Activated naive CD4-positive, alpha-beta T cell treated with anti-CD3 and anti-CD28 coated beads, Interleukin-2, amount 10 ng/mL, durations not matched to agents 7 days and 5 days (primary cell): ENCODE results near the gene ARRDC4.
A peak's percentile ranks its signal among the peaks of the same experiment; 100 is the strongest.

ENCODE experiments used
- CTCF ChIA-PET: fragments of 350-600 bp; sonication (Branson Sonifier 250); formaldehyde crosslinking; loops from one replicate; lab custom pipeline; 2021; ENCODE audit warnings: antibody characterized with exemption; lab: Charles Lee
- DNase-seq: peaks from one replicate; pipeline ENCODE4 v3.0.0-alpha.2; 2020
- H3K27ac Mint-ChIP-seq: one replicate; pipeline ENCODE4 v1.8.0; 2021; ENCODE audit warnings: mild to moderate bottlenecking, moderate library complexity, mixed read lengths
- H3K27me3 Mint-ChIP-seq: one replicate; pipeline ENCODE4 v1.8.0; 2021; ENCODE audit warnings: mild to moderate bottlenecking, mixed read lengths
- H3K36me3 Mint-ChIP-seq: one replicate; pipeline ENCODE4 v1.8.0; 2021; ENCODE audit warnings: mixed read lengths
- H3K4me1 Mint-ChIP-seq: one replicate; pipeline ENCODE4 v1.8.0; 2021; ENCODE audit warnings: mixed read lengths
- H3K4me3 Mint-ChIP-seq: one replicate; pipeline ENCODE4 v1.8.0; 2021; ENCODE audit warnings: mild to moderate bottlenecking, moderate library complexity, mixed read lengths
- H3K9me3 Mint-ChIP-seq: one replicate; pipeline ENCODE4 v1.8.0; 2021; ENCODE audit warnings: mixed read lengths

Gene ARRDC4

DNA sequence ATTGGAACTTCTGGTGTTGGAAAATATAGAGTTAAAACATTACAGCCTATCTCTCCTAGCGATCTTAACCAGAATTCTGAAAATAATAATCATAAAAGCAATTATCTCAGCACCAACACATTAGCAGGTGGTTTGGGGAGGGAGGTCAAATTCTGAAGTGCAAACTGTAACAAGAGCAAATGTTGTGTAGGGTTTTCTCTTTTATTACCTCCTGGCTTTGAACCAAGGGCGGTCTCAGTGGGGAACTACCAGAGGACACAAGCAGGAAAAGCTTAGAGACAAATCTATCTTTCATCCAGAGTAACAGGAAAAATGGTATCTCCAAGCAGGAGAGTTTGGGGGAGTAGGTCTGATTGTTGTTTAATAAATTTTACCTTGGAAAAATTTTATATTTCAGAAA lies 5.5 kb upstream of the ARRDC4 start:
- Mint-ChIP-seq H3K4me3 (no peak overlapping the region), H3K36me3 (no peaks in the 10 kb centered on the region), H3K9me3 (no peaks in the 10 kb centered on the region), H3K27ac (no peak overlapping the region), H3K27me3 (peaks cover 12% of the 10 kb centered on the region), H3K4me1 (peaks cover 10% of the 10 kb centered on the region)
- DNase-seq, result no peak
- CTCF ChIA-PET, result no interaction called here

DNA sequence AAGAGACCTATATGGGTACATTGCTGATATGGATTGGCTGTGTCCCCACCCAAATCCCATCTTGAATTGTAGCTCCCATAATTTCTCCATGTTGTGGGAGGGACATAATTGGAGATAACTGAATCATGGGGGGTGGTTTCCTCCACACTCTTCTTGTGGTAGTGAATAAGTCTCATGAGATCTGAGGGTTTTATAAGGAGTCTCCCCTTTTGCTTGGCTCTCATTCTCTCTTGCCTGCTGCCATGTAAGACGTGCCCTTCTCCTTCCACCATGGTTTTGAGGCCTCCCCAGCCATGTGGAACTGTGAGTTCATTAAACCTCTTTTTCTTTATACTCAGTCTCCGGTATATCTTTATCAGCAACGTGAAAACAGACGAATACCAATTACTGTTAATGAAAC lies 5.0 kb upstream of the ARRDC4 start:
- Mint-ChIP-seq H3K27ac (no peak overlapping the region), H3K27me3 (peaks cover 17% of the 10 kb centered on the region), H3K9me3 (no peaks in the 10 kb centered on the region), H3K4me1 (peaks cover 15% of the 10 kb centered on the region), H3K4me3 (no peak overlapping the region), H3K36me3 (no peaks in the 10 kb centered on the region)
- CTCF ChIA-PET, result no interaction called here
- DNase-seq, result no peak

DNA sequence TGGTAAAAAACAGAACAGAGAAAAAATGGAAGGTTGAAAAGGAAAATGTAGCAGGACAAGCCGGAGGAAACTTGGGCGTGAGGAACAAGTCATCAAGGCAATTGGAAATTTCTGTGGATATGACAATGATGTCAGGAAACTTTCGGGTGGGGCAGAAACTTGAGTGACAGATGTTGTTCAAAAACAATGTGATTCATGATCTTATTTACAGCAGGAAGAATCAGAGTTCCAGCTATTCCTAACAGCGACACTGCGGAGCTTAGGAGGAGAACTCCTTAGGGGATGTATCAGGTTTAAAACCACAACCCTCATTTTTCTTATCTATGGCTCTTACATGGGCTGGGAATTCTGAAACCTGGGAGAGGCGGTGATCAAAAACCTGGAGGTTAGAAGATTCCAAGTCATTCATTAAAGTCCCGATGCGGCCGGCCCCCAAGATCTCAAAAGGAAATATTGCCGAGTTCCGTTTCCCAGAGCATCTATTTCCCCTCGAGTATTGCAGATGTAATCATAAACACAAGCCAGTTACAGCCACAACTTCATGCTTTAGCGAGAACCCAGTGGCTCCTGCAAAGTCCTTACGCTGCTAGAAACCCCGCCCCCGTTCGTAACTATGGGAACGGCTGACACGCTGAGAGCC lies 659 bp upstream of the ARRDC4 start:
- H3K36me3 Mint-ChIP-seq, result no peaks in the 10 kb centered on the region

GRCh38 chr15:97961067-97961954 lies 808 bp downstream of the ARRDC4 start:
- CTCF ChIA-PET, result no interaction called here
- Mint-ChIP-seq H3K27ac (no peak overlapping the region), H3K36me3 (no peaks in the 10 kb centered on the region)

More for the DNA sequence above, 659 bp upstream of the ARRDC4 start:
- Mint-ChIP-seq H3K4me3 (peak overlapping the region; percentile 67), H3K27me3 (peaks cover 30% of the 10 kb centered on the region), H3K27ac (no peak overlapping the region), H3K4me1 (peaks cover 21% of the 10 kb centered on the region), H3K9me3 (no peaks in the 10 kb centered on the region)
- CTCF ChIA-PET, result interaction anchor here (1.0 kb wide), 1 partner anchor 218 kb away, joined by 3 read pairs; no protein-coding TSS in a partner anchor
- no peak for DNase-seq

GRCh38 chr15:97962263-97962662 lies 1.8 kb downstream of the ARRDC4 start:
- no peak for DNase-seq
- H3K36me3 Mint-ChIP-seq, result no peaks in the 10 kb centered on the region
- H3K4me1 Mint-ChIP-seq, result peaks cover 21% of the 10 kb centered on the region
- CTCF ChIA-PET, result no interaction called here
- H3K27ac Mint-ChIP-seq, result no peak overlapping the region
- H3K9me3 Mint-ChIP-seq, result no peaks in the 10 kb centered on the region
- no peak overlapping the region for H3K4me3 Mint-ChIP-seq
- peaks cover 30% of the 10 kb centered on the region for H3K27me3 Mint-ChIP-seq

More at GRCh38 chr15:97961067-97961954, 808 bp downstream of the ARRDC4 start:
- Mint-ChIP-seq H3K27me3 (peaks cover 30% of the 10 kb centered on the region), H3K4me3 (peak overlapping the region; percentile 58), H3K4me1 (peaks cover 21% of the 10 kb centered on the region), H3K9me3 (no peaks in the 10 kb centered on the region)
- peak; percentile 50 for DNase-seq

- CTCF ChIA-PET, result no interaction called here
- no peak for DNase-seq
- H3K36me3 Mint-ChIP-seq, result no peaks in the 10 kb centered on the region
- H3K27ac Mint-ChIP-seq, result no peak overlapping the region
- no peak overlapping the region for H3K4me3 Mint-ChIP-seq
- H3K27me3 Mint-ChIP-seq, result peaks cover 25% of the 10 kb centered on the region
- H3K9me3 Mint-ChIP-seq, result no peaks in the 10 kb centered on the region
- H3K4me1 Mint-ChIP-seq, result peaks cover 21% of the 10 kb centered on the region
These were observed 3.3 kb downstream of the ARRDC4 start for GRCh38 chr15:97963779-97964178.

DNA sequence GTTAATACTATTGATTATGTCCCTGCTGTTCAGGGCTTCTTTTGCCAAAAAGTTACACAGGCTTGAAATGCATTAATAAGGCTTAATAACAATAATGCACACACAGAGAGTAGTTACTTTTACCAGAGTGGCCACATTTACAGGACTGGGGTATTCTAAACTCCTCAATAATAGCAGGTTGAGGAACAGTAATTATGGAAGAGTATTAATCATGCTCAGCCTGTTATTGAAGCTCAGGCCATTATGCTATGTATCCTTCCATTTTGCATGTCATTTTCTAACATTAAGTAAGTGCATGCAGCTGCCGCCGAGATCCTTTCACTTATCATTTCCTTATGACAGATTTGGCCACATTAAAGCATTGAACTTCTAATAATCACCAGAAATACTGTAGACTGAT lies 5.7 kb downstream of the ARRDC4 start:
- H3K9me3 Mint-ChIP-seq, result no peaks in the 10 kb centered on the region
- H3K4me3 Mint-ChIP-seq, result no peak overlapping the region
- peaks cover 6% of the 10 kb centered on the region for H3K4me1 Mint-ChIP-seq
- H3K27me3 Mint-ChIP-seq, result peaks cover 10% of the 10 kb centered on the region
- no peak for DNase-seq
- no peak overlapping the region for H3K27ac Mint-ChIP-seq
- CTCF ChIA-PET, result interaction anchor here (1.5 kb wide), 1 partner anchor 9 kb away, joined by 4 read pairs; no protein-coding TSS in a partner anchor
- H3K36me3 Mint-ChIP-seq, result no peaks in the 10 kb centered on the region

- CTCF ChIA-PET, result interaction anchor here (0.5 to 1.5 kb wide), 2 partner anchors 8 to 255 kb away, joined by 3 to 4 read pairs; no protein-coding TSS in a partner anchor
- Mint-ChIP-seq H3K4me3 (no peak overlapping the region), H3K27me3 (peaks cover 3% of the 10 kb centered on the region), H3K4me1 (no peaks in the 10 kb centered on the region), H3K36me3 (no peaks in the 10 kb centered on the region), H3K27ac (no peak overlapping the region), H3K9me3 (no peaks in the 10 kb centered on the region)
- DNase-seq, result no peak
These were observed 6.6 kb downstream of the ARRDC4 start for GRCh38 chr15:97966924-97967620.

DNA sequence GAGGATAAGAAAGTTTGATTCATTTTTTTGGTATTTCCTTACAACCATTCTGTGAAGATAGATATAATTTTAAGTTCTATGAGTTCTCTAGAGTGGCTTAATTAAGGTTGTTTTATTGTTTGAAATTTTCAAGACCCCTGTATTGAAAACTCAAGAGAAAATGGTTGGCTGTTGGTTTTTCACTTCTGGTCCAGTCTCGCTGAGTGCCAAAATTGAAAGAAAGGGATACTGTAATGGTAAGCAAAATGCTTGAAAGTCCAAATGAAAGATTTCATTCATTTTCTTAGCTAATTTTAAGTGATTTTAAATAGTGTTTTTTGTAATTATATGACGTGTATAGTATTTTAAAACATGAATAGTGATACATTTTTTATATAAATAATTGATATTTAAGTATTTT lies 7.4 kb downstream of the ARRDC4 start:
- CTCF ChIA-PET, result no interaction called here
- Mint-ChIP-seq H3K4me3 (no peak overlapping the region), H3K36me3 (no peaks in the 10 kb centered on the region)

DNA sequence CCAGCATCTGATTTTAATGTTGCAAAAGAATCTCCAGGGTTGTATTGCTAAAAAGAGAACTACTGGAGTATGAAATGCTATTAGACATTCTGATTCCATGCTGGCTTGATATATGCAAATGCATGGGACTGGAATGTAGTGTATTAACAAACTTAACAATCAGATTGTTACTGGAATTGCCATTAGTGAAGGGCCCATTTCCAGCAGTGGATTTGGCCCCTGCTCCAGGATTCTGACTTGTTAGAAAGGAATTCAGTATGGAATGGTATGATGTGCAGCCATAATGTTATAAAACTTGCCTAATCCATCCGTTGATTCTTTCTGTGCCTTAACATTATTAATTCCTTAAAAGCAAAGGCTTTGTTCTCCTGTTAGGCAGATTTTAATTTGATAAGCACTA lies 7.9 kb downstream of the ARRDC4 start:
- Mint-ChIP-seq H3K9me3 (no peaks in the 10 kb centered on the region), H3K4me1 (no peaks in the 10 kb centered on the region), H3K27ac (no peak overlapping the region), H3K4me3 (no peak overlapping the region), H3K36me3 (no peaks in the 10 kb centered on the region), H3K27me3 (peaks cover 3% of the 10 kb centered on the region)
- no peak for DNase-seq
- CTCF ChIA-PET, result no interaction called here

More for the DNA sequence above, 7.4 kb downstream of the ARRDC4 start:
- H3K4me1 Mint-ChIP-seq, result no peaks in the 10 kb centered on the region
- no peak for DNase-seq
- H3K27me3 Mint-ChIP-seq, result peaks cover 3% of the 10 kb centered on the region
- no peaks in the 10 kb centered on the region for H3K9me3 Mint-ChIP-seq
- H3K27ac Mint-ChIP-seq, result no peak overlapping the region

DNA sequence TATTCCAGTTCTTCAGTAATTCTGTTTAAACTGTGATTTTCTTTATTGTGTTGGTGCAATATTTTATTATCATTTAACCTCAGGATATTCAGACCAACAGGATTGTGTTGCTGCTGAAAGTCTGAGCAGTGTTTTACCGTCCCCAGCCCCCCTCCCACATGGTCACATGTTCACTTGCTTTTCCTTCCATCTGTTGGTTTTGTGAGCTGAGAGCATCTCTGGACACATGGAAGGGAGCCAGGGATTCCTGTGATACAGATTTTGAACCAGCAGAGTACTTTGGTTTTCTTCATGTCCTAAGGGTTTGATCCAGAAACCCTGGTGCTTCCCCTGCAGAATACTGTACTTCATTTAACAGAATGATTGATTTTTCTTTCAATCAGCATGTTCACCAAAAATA lies 11.9 kb downstream of the ARRDC4 start:
- no peak for DNase-seq
- H3K4me3 Mint-ChIP-seq, result no peak overlapping the region
- CTCF ChIA-PET, result no interaction called here
- no peak overlapping the region for H3K27ac Mint-ChIP-seq
- no peaks in the 10 kb centered on the region for H3K9me3 Mint-ChIP-seq
- no peaks in the 10 kb centered on the region for H3K27me3 Mint-ChIP-seq
- H3K36me3 Mint-ChIP-seq, result no peaks in the 10 kb centered on the region
- H3K4me1 Mint-ChIP-seq, result no peaks in the 10 kb centered on the region

GRCh38 chr15:97976129-97976528 lies 15.6 kb downstream of the ARRDC4 start:
- Mint-ChIP-seq H3K4me1 (peaks cover 9% of the 10 kb centered on the region), H3K27ac (no peak overlapping the region), H3K27me3 (no peaks in the 10 kb centered on the region), H3K36me3 (no peaks in the 10 kb centered on the region), H3K9me3 (no peaks in the 10 kb centered on the region), H3K4me3 (no peak overlapping the region)
- no peak for DNase-seq
- CTCF ChIA-PET, result no interaction called here

DNA sequence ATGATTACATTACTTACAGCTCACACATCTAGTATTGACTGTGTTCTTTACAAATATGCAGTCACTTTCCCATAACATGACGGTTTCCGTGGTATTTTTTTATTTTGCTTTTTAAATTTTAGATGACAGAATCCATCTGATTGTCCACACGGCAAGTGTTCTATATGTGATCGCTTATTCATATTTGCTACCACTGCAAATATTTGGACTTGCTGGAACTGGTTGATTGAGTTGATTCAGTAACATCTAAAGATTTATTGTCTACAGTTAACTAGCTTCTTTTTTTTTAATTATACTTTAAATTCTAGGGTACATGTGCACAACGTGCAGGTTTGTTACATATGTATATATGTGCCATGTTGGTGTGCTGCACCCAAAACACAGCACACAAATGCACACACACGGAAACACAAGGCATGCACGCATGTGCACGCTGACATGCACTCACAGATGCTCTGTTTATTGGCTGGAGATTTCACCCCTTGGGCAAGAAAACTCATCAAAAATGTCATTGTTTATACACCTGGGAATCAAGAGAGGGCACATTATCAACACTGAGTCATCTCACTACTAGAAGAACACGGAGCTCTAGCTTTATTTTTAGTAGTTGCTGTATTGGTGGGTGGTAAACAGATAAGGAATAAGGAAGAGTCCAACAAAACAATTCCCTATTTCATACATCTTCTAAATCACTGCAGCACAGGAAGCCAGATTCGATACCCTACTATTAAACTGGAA lies 16.4 kb downstream of the ARRDC4 start:
- Mint-ChIP-seq H3K9me3 (no peaks in the 10 kb centered on the region), H3K27me3 (no peaks in the 10 kb centered on the region), H3K36me3 (no peaks in the 10 kb centered on the region), H3K4me3 (no peak overlapping the region), H3K27ac (no peak overlapping the region), H3K4me1 (peaks cover 14% of the 10 kb centered on the region)
- DNase-seq, result no peak
- CTCF ChIA-PET, result no interaction called here

DNA sequence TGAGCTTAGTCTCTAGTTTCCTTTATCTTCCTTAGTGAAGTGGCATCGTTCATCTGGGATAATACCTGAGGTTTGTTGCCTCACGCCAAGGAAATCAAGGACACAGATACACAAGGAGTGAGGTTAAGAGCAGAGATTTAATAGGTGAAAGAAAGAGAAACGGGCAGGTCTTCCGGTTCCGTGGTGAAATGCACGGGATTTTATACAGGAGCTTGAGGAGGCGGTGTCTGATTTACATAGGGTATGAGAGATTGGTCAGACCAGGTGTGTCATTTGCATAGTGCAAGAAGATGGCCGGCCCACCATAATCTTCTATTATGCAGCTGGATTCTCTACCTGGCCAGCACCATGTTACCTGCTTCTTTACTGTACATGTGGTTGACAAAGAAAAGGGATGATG lies 17.2 kb downstream of the ARRDC4 start:
- Mint-ChIP-seq H3K27me3 (no peaks in the 10 kb centered on the region), H3K9me3 (no peaks in the 10 kb centered on the region), H3K4me1 (peaks cover 14% of the 10 kb centered on the region), H3K4me3 (no peak overlapping the region), H3K36me3 (no peaks in the 10 kb centered on the region), H3K27ac (no peak overlapping the region)
- no peak for DNase-seq
- CTCF ChIA-PET, result no interaction called here
